HUES48 (cell line): ENCODE data around the gene MSH5.
"Not testable (repeated sequence)": the region's sequence is repeated elsewhere in the genome, so short reads cannot be mapped to it uniquely, and the experiment has no call there.

Experiments used
- H3K27ac ChIP-seq: one replicate; pipeline ENCODE4 v1.7.0; 2013; ENCODE audit warnings: low read depth, low read length, inconsistent platforms
- H3K27me3 ChIP-seq: 2 replicates; pipeline ENCODE4 v1.6.1; 2013; ENCODE audit warnings: mild to moderate bottlenecking, low read length; ENCODE audit not compliant: control insufficient read depth, insufficient read depth
- H3K36me3 ChIP-seq: 2 replicates; pipeline ENCODE4 v1.6.1; 2013; ENCODE audit warnings: low read length; ENCODE audit not compliant: control insufficient read depth, insufficient read depth
- H3K4me1 ChIP-seq: 2 replicates; pipeline ENCODE4 v1.6.1; 2013; ENCODE audit warnings: mild to moderate bottlenecking, low read length; ENCODE audit not compliant: control insufficient read depth, insufficient read depth
- H3K4me3 ChIP-seq: 2 replicates; pipeline ENCODE4 v1.5.1; 2013; ENCODE audit warnings: mild to moderate bottlenecking, low read depth, low read length
- H3K9ac ChIP-seq: 2 replicates; pipeline ENCODE4 v1.6.1; 2013; ENCODE audit warnings: mild to moderate bottlenecking, low read depth, low read length, moderate library complexity
- H3K9me3 ChIP-seq: 2 replicates; pipeline ENCODE4 v1.6.1; 2013; ENCODE audit warnings: low read length; ENCODE audit not compliant: control insufficient read depth, insufficient read depth

MSH5 gene

GRCh38 chr6:31782126-31782855 lies 42.5 kb downstream of the MSH5 start:
- no peak overlapping the region for H3K27ac ChIP-seq
- H3K4me3 ChIP-seq, result no peak overlapping the region
- no peak overlapping the region for H3K9ac ChIP-seq
- peaks cover 95% of the 10 kb centered on the region for H3K36me3 ChIP-seq
- H3K9me3 ChIP-seq, result no peaks in the 10 kb centered on the region
- H3K27me3 ChIP-seq, result no peaks in the 10 kb centered on the region
- 0 out of 2 replicates have a peak, but pooled peaks cover under 1% of the 10 kb centered on the region for H3K4me1 ChIP-seq

GRCh38 chr6:31784098-31784925 lies 44.5 kb downstream of the MSH5 start:
- Histone ChIP-seq H3K27me3 (no peaks in the 10 kb centered on the region), H3K36me3 (peaks cover 87% of the 10 kb centered on the region), H3K9me3 (no peaks in the 10 kb centered on the region), H3K27ac (no peak overlapping the region), H3K4me1 (no peaks in the 10 kb centered on the region), H3K9ac (no peak overlapping the region), H3K4me3 (no peak overlapping the region)

- H3K27ac ChIP-seq, result no peak overlapping the region
- H3K4me3 ChIP-seq, result no peak overlapping the region
- H3K36me3 ChIP-seq, result peaks cover 83% of the 10 kb centered on the region
- no peaks in the 10 kb centered on the region for H3K27me3 ChIP-seq
- no peaks in the 10 kb centered on the region for H3K4me1 ChIP-seq
- H3K9me3 ChIP-seq, result no peaks in the 10 kb centered on the region
- H3K9ac ChIP-seq, result no peak overlapping the region
Observed at GRCh38 chr6:31785475-31785874, 45.7 kb downstream of the MSH5 start.

GRCh38 chr6:31791324-31792089 lies 51.7 kb downstream of the MSH5 start:
- Histone ChIP-seq H3K27ac (no peak overlapping the region), H3K36me3 (peaks cover 51% of the 10 kb centered on the region), H3K27me3 (no peaks in the 10 kb centered on the region), H3K9me3 (no peaks in the 10 kb centered on the region), H3K4me1 (peaks cover 6% of the 10 kb centered on the region; the same call in 1 of the 2 replicates), H3K9ac (no peak overlapping the region), H3K4me3 (no peak overlapping the region)

GRCh38 chr6:31792090-31792374 lies 52.2 kb downstream of the MSH5 start:
- Histone ChIP-seq H3K4me1 (peaks cover 6% of the 10 kb centered on the region; the same call in 1 of the 2 replicates), H3K27ac (no peak overlapping the region), H3K9ac (no peak overlapping the region), H3K36me3 (peaks cover 50% of the 10 kb centered on the region), H3K4me3 (no peak overlapping the region), H3K9me3 (no peaks in the 10 kb centered on the region), H3K27me3 (no peaks in the 10 kb centered on the region)

GRCh38 chr6:31792761-31793171 lies 53.0 kb downstream of the MSH5 start:
- H3K36me3 ChIP-seq, result peaks cover 52% of the 10 kb centered on the region

GRCh38 chr6:31793927-31794245 lies 54.1 kb downstream of the MSH5 start:
- Histone ChIP-seq H3K4me3 (peak overlapping the region; percentile 95), H3K36me3 (peaks cover 54% of the 10 kb centered on the region)
- not testable (repeated sequence) for H3K9me3 ChIP-seq, H3K9ac ChIP-seq, H3K27ac ChIP-seq, H3K4me1 ChIP-seq, H3K27me3 ChIP-seq

More at GRCh38 chr6:31792761-31793171, 53.0 kb downstream of the MSH5 start:
- H3K4me1 ChIP-seq, result peaks cover 6% of the 10 kb centered on the region; the same call in 1 of the 2 replicates
- H3K9ac ChIP-seq, result no peak overlapping the region
- no peak overlapping the region for H3K27ac ChIP-seq
- no peaks in the 10 kb centered on the region for H3K9me3 ChIP-seq
- no peak overlapping the region for H3K4me3 ChIP-seq
- H3K27me3 ChIP-seq, result no peaks in the 10 kb centered on the region

- Histone ChIP-seq H3K4me3 (peak overlapping the region; percentile 95), H3K36me3 (peaks cover 49% of the 10 kb centered on the region), H3K27ac (peak overlapping the region; percentile 95), H3K27me3 (no peaks in the 10 kb centered on the region), H3K9me3 (no peaks in the 10 kb centered on the region), H3K4me1 (peaks cover 6% of the 10 kb centered on the region; the same call in 1 of the 2 replicates), H3K9ac (peak overlapping the region; percentile 97)
Observed at GRCh38 chr6:31794294-31794865, 54.6 kb downstream of the MSH5 start.

GRCh38 chr6:31794866-31795615 lies 55.2 kb downstream of the MSH5 start:
- Histone ChIP-seq H3K27me3 (no peaks in the 10 kb centered on the region), H3K4me3 (peak overlapping the region; percentile 95), H3K4me1 (peaks cover 6% of the 10 kb centered on the region; the same call in 1 of the 2 replicates), H3K36me3 (peaks cover 45% of the 10 kb centered on the region), H3K9ac (peak overlapping the region; percentile 97), H3K27ac (peak overlapping the region; percentile 95), H3K9me3 (no peaks in the 10 kb centered on the region)

GRCh38 chr6:31795616-31796298 lies 56.0 kb downstream of the MSH5 start, which contains the start of gene VARS1:
TSS of gene VARS1 (minus strand) at chr6:31795752. CDS start at chr6:31795217, 535 bp downstream.
- Histone ChIP-seq H3K4me3 (peak within 1 kb of the TSS; percentile 95), H3K9me3 (no peaks in the 10 kb centered on the region), H3K9ac (peak within 1 kb of the TSS; percentile 97), H3K36me3 (peaks cover 39% of the 10 kb centered on the region), H3K4me1 (peaks cover 6% of the 10 kb centered on the region; the same call in 1 of the 2 replicates), H3K27ac (peak within 1 kb of the TSS; percentile 95), H3K27me3 (no peaks in the 10 kb centered on the region)
